NCI-H2227 (cell line): ENCODE data around the gene EPB41L1.

Source experiments
- DNase-seq: peaks from one replicate; lab custom pipeline; 2025; ENCODE audit not compliant: unreplicated experiment; lab: John Stamatoyannopoulos, UW

The EPB41L1 gene

GRCh38 chr20:36184816-36185776 lies 30.6 kb downstream of the EPB41L1 start:
- no peak for DNase-seq

GRCh38 chr20:36193977-36194712 lies 39.6 kb downstream of the EPB41L1 start:
- DNase-seq: no peak

DNA sequence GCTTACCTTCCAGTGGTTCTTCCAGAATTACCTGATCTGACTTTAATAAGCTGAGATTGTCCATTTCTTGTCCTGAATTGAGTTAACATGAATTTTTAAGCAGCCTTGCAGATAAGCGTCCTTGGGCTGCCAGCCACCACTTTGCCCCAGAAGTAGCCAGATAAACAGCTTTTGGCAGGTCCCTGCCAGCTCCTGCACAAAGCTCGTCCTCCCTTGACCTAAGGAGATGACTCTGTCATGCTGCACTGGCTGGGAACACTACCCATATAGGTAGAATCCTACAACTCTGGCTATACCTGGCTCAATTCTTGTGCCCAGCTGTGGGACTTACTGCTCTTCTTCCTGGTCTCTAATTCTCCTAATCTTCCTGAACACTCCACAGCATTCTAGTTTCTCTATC lies 42.1 kb downstream of the EPB41L1 start:
- DNase-seq: no peak

DNA sequence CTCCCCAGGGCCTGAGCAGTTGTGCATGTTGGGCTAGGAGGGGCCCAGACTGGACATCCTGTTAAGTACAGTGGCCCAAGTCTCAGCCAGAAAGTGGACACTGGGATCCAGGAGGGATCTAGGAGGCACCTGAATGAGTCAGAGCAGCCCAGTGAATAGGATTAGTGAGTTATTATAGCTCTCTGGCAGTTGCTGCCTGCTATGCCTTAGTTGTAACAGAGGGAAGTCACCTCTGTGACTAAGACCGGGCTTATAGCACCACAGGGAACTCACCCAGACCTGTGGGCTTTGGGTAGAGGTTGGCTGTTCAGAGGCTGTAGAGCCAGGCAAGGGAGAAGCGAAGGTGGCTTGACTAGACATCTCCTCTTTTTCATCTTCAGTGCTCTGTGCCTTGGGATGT lies 42.7 kb downstream of the EPB41L1 start:
- DNase-seq: no peak

DNA sequence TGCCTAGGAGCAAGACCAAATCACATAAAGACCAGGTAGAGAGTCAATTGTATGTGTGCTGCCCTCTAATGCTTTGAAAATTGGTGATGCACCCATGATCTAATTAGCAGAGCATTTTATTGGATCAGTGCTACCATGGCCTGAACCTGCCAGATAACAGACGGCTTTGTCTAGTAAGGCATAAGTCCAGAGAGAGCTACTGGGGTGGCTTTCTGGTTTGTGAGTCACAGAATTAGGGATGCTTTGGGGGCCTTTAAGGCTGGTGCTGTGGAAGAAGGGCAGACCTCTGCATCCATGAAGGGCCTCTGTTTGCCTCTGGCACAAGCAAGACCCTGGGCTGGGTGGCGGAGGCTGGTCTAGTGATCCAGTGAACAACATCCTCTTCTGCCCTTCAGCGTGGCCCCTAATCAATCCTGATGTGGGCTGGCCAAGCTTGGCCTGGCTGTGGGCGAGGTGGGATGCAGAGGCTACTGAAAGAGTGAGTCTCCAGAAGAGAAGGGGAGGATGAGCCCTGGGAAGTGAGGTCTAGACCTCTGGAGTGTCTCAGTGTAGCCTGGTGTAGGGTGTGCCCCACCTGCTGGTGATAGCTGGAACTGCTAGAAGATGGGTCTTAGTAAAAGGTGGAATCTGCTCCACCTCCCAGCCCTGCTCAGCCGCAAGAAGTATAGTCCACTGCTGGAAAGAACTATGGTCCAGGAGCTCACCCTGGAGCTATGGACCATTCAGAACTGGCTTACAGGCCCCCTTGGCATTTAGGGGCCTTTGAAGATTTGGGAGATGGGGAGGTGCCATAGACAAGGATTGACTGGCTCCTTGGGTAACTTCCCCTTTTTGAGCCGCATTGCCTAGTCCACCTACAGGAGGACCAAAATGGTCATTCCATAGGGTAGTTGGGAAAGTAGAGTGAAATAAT lies 45.1 kb downstream of the EPB41L1 start:
- peak; percentile 89 for DNase-seq

DNA sequence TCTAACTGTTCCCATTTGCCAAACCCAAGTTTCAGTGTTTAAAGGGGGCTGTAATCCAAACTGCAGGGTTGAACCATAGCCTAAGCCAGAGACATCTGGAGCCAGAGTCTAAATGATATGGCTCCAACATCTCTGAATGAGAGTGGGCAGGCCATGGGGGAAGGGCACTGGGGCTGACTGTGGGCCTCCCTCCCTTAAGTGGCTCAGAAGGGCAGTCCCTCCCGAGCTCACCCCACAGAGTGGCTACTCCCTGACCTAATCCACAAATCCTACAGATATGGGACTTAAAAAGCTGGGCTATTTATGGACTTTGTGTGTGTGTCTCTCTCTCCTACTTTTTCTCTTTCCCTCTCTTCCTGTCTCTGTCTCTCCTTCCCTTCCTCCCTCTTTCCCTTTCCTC lies 45.9 kb downstream of the EPB41L1 start:
- no peak for DNase-seq

DNA sequence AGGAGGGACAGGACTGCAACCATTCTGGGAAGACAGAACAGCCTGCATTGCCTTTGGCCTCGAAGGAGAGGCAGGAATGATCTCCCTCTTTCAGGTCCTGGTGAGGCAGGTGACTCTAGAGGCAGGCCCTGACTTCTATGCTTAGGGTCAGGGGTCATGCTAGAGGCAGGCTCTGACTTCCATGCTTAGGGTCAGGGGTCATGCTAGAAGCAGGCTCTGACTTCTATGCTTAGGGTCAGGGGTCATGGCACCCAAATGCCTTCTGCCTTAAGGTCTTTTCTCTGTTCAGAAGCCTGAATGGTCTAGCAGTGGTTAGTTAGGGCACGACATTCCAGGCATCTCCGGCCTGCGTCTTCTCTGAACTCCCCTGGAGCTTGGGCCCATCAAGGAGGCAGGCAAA lies 46.7 kb downstream of the EPB41L1 start:
- DNase-seq: no peak

DNA sequence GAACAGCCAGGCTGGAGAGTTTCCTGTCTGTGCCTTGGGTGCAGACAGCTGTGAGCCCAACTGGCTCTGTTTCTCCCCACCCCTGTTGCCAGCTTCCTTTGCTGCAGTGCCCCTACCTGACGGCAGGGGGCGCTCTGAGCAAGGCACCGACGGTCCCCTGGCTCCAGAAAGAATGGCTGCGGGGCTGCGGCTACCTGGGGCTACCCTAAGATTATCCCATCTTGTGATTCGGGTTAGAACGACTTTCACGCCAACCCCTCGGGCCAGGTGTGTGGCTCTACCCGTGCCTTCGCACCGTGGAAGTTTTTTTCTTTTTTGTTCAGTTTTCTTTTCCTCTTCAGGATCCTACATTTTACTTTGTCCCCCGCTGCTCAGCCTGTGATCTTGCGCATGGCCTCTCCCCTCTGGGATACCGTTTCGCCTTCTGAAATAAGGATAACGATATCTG lies 48.4 kb downstream of the EPB41L1 start:
- peak; percentile 76 for DNase-seq

GRCh38 chr20:36203861-36204260 lies 49.3 kb downstream of the EPB41L1 start:
- no peak for DNase-seq

DNA sequence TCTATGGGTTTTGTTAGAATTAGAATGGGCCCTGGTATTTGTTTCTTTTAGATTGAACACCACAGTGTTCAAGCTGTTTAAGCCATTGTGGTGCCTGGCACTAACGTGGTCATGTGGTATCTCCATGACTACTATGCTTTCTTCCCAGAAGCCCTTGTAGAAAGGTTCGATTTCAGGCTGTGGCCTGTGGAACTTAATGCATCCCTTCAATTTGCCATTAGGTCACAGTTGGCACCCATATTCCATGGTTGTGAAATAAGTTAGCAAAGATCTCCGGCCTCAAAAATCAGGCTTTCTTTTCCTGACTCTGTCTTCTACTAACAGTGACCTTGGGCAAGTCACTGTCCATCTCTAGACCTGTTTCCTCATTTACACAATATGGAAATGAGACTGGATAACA lies 50.5 kb downstream of the EPB41L1 start:
- no peak for DNase-seq

- DNase-seq: no peak
Observed at GRCh38 chr20:36206068-36206467, 51.5 kb downstream of the EPB41L1 start.

GRCh38 chr20:36206641-36207040 lies 52.1 kb downstream of the EPB41L1 start:
- DNase-seq: no peak

DNA sequence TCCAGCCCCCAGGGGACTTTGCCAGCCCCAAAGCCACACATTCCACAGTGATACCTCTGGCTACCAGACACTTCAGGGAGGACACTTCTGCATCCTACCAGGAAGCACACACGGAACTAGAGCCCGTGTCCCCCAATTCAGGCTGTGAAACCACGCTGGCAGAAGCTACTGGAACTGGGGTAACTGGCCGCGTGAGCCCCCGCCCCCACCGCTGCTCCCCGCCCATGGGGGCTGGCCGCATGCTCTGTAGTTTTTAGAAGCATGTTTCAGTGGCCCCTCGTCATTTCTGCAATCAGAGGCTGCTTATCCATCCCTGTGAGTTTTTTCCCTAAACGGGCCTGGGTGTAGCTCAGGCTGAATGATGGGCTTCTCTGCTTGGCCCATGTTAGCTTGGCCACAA lies 53.1 kb downstream of the EPB41L1 start:
- DNase-seq: no peak

DNA sequence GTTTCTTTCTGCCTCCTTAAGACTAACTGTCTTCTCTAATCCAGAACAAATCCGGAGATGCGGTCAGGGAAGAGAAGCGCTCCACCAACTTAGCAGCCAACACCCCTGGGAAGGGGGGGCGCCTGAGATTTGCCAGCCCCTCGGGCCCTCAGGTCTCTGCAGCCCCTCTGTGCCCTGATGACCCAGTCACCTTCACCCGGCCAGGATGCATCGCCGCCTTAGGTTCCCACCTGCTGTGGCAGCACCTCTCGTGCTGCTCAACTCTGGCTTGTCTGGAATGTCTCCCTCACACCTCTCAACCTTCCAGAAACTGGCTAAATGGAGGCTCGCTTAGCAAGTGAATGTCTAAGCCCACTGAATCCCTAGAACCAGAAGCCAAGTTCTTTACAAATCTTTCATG lies 53.7 kb downstream of the EPB41L1 start:
- DNase-seq: no peak

- DNase-seq: no peak
Observed at GRCh38 chr20:36210436-36211021, 56.0 kb downstream of the EPB41L1 start.

- no peak for DNase-seq
Observed at GRCh38 chr20:36213362-36213761, 58.8 kb downstream of the EPB41L1 start.

GRCh38 chr20:36214684-36215256 lies 60.2 kb downstream of the EPB41L1 start:
- peak; percentile 39 for DNase-seq

DNA sequence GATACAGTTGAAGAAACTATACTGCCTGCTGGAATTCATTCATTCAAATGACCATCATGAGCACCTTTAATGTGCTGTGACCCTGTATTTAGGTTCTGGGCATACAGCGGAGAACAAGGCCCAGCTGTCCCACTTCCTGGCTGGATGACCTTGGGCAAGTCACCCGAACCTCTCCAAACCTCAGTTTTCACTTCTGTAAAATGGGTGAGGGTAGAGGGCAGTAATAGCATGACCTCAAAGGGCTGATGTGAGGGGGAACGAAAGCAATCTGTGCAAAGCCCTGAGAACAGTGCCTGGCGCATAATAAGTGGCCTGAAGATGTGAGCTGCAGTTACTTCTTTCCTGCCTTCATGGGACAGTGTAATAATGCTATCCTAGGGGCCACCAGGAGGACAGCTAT lies 61.2 kb downstream of the EPB41L1 start:
- no peak for DNase-seq

GRCh38 chr20:36216314-36217025 lies 61.9 kb downstream of the EPB41L1 start:
- DNase-seq: no peak

DNA sequence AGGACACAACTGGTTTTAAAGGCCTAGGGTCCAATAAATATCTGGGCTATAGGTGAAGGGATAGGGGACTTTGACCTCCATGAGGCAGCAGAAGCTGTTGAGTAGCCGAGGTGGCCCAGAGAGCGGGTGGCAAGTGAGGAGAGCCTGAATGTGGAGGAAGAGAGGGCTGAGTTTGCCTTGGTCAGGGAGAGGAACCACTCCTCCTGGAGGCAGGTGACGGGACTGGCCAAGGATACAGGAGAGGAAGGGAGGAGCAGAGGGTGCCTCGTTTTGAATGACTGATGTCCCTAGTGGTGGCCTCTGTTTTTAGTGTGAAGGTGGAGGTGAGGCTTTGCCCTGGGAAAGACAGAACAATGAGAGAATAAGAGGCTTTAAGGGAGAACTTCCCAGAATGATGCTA lies 62.7 kb downstream of the EPB41L1 start:
- no peak for DNase-seq
